SK-N-MC (cell line): ENCODE data around the gene ZBTB49.

ENCODE experiments used
- EZH2 ChIP-seq: fragments of 200-600 bp; sonication (generic); IDR thresholded peaks from one replicate; pipeline ENCODE4 v1.6.1; 2017; ENCODE audit warnings: antibody characterized with exemption
- FOXP2 ChIP-seq: optimal IDR thresholded peaks from 2 replicates; pipeline ENCODE3; 2011; ENCODE audit warnings: mild to moderate bottlenecking, moderate library complexity; ENCODE audit not compliant: insufficient read depth; ENCODE audit errors: extremely low read length, control extremely low read depth
- POLR2AphosphoS5 ChIP-seq: IDR thresholded peaks from 2 replicates; pipeline ENCODE4 v1.6.1; 2012; ENCODE audit warnings: mild to moderate bottlenecking, low read depth, low read length, borderline replicate concordance

- TF ChIP-seq EZH2, result no peak
- no peak for TF ChIP-seq POLR2AphosphoS5
- TF ChIP-seq FOXP2, result no peak
Measured at GRCh38 chr4:4320951-4321714, 31.1 kb downstream of the ZBTB49 start.
